Hypothalamus (tissue), 51 donors: Measurements from ENCODE around the gene PTPN2.
"Not testable (repeated sequence)": the region's sequence is repeated elsewhere in the genome, so short reads cannot be mapped to it uniquely, and the experiment has no call there.

Source experiments
- DNase-seq, 51 donors: peaks; one replicate each; lab custom pipeline; 2025; lab: John Stamatoyannopoulos, UW

PTPN2 gene

DNA sequence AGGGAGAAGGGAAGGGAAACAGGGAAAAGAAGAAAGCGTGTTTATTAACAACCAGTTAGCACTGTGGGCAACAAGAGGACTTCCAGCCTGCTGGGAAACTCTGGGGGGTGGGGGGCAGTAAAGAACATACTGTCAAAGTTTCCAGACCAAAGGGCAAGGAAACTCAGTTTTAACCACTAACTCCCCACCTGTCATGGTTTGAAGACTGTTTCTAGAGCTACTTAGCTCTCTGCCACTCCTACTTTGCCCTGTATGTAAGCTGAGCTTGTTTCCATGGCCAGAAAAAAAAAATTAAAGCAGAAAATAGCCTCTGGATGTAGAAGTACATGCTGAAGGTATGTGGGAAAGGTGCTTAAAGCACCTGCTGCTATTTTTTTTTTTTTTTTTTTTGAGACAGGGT lies 11.0 kb upstream of the PTPN2 start:
- no peak for DNase-seq

DNA sequence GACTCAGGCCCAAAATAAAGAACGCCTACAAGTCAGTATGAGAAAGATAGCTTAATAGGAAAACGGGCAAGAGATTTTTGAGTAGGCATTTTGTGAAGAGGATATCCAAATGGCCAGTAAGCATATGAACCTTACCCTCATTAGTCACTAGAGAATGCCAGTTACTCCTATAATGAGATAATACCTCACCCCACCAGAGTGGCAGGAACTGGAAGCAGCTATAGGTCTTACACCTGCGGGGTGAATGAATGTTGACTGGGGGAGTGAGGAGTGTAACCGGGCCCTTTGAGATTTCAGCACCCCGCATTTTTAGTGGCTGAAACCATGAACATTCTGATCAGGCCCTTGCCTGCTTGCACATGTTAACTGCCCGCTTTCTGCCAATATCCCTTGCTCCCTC lies 7.5 kb upstream of the PTPN2 start:
- DNase-seq, result no peak

DNA sequence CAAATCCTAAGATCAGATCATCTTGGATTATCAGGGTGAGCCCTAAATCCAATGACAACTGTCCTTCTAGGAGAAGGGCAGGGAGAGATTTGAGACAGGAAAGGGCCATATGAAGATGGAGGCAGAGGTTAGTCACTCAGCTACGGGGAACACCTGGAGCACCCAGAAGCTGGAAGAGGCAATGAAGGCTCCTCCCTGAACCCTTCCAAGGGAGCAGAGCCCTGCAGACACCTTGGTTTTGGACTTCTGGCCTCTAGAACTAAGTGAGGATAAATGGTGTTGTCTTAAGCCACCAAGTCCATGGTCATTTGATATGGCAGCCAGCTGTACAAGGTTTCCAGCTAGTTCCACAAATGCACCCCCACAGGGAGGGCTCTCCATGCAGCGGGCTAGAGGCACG lies 6.9 kb upstream of the PTPN2 start:
- DNase-seq, result no peak

DNA sequence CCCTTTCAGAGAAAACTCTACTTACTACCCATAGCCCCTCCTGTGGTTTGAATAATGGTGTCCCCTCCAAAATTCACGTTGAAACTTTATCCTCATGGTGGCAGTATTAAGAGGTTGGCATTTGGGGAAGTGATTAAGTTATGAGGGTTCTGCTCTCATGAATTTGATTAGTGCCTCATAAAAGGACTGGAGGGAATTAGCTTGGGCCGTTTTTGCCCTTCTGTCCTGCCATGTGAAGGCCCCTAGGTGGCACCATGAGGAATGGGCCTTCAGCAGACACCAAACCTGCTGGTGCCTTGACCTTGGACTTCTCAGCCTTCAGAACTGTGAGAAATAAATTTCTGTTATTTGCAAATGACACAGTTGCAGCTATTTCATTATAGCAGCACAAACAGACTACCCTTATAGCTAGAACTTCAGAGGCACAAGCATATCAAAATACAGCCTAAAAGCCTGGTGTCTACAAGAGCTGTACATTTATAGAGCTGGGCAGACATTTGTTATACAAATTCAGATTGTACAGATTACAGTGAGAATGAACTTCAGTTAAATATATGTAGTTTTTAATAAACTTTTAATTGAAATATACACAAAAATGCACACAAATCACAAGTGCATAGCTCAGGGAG lies 2.6 kb upstream of the PTPN2 start:
- no peak for DNase-seq

DNA sequence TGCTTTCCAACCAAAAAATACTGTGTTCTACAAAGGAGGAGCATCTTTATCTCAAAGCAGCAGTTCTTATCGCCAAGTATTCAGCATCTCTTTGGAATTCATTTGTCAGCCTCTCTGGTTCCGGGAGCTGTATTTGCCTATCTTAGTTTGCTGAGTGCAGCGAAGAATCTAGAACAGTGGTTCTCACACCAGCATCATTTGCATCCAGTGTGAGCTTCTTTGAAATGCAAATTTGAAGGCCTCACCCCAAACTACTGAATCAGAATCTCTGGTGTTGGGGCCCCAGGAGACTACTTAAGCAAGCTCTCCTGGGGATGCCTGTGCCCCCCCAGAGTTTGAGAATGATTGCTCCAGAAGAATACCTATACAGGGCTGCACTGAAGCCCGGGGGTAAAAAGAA lies 1.5 kb upstream of the PTPN2 start:
- DNase-seq, result no peak

DNA sequence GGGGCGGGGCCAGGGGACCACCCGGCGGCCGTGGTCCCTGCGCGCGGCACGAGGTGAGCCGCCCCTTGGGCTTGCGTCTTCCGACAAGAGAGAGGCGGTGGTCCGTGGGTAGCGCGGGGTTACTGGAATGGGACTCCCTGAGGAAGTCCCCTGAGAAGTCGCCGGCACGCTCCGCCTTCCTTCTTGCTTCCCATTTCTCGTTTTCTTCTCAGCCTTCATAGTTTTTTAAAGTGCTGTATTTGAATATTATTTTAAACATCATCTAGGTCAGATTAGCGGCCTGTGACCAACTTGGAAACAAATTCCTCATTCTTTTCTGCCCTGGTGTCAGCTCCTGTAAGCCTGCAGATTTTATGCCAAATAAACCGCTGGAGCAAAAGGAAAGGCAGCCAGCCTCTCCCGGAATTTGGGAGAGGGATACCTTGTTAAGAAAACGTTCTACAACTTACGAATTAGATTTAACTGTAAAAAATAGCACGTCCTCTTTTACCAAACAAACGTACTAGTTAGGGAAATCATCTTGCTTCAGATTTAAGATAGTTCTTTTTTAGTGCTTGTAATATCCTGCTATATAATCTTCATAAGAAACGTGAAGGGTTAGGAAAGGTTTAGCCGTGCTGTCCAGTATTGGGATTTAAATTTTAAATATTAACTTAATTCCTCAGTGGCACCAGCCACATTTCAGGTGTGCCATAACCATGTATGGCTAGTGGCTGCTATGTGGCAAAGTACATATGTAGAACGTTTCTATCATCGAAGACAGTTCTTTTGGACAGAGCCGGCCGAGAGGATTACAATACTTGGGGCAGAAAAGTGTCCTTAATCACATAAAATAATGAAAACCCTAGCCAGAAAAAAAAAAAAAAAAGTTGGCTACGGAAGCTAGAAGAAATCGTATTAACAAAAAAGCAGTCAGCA lies 628 bp upstream of the PTPN2 start:
- DNase-seq, result peak in 2 of 51 donors; percentile 32 to 41

DNA sequence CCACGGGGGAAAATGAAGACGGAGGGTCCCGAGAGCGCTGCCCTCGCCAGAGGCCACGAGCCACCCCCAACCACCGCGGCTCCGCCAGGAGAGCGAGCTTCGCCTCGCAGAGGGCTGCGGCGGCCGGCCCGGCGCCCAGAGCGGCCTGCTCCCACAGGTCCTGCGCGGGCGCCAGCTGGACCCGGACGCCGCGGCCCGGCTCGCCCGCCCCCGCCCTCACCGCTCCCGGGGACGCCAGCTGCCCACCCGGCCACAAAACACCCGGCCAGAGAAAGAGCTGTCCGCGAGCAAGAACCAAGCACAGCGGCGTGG lies 709 bp downstream of the PTPN2 start:
- DNase-seq, result peak in 6 of 51 donors; percentile 30 to 64 (median 50)

DNA sequence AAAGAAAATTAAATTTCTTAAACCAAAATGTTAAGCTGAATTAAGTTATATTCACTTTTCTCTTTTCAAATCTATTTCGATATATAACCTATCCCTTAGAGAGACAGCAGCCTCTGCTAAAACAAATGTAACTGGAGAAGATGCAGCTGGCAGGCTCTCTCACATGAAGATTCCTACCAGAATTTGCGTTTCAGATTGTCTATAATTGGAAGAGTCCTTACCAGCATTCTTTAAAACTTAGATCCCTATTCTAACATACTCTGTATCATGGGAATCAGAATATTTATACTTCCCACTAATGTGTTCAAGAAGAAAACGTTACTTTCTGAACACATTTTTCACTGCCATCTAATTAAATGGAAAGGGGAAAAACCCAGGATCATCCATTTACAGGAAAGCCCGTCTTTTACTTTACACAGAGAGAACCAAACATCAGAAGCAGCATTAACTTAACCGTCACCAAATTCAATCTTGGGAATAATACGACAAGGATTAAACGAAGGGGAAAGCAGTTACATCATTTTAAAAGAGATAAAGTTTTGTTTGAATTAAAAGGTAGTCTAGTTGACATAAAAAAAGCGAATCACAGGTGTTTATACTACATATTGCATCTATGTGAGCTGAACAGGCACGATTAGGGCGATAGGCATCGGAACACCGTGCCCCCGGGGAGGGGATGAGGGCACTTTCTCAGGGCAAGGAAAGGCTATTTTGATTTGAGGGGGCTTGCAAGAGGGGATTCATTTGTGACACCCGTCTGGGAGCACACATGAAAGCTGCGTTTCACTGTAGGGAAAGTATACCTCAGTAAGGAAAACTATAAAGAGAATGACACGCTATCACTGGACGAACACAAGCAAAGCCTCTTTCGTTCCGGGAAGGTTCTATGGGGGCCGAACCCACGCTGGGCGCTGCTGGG lies 1.3 kb downstream of the PTPN2 start:
- DNase-seq, result peak in 2 of 51 donors; percentile 29 to 43

DNA sequence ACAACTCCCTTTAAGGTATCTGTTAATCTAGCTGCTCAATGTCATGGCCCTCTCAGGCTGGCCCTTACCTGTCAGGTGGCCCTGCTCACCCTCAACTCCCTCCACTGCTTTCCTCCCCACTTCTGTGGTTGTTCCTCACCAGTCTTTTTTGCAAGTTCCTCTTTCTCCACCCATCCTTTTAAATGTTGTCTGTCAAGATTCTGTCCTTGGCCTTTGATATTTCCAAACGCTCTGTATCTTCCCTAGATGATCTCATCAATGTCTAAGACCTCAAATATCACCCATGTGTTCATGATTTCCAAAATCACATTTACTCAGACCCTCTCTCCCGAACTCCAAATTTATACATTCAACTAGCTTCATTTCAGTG lies 3.5 kb downstream of the PTPN2 start:
- DNase-seq, result no peak

DNA sequence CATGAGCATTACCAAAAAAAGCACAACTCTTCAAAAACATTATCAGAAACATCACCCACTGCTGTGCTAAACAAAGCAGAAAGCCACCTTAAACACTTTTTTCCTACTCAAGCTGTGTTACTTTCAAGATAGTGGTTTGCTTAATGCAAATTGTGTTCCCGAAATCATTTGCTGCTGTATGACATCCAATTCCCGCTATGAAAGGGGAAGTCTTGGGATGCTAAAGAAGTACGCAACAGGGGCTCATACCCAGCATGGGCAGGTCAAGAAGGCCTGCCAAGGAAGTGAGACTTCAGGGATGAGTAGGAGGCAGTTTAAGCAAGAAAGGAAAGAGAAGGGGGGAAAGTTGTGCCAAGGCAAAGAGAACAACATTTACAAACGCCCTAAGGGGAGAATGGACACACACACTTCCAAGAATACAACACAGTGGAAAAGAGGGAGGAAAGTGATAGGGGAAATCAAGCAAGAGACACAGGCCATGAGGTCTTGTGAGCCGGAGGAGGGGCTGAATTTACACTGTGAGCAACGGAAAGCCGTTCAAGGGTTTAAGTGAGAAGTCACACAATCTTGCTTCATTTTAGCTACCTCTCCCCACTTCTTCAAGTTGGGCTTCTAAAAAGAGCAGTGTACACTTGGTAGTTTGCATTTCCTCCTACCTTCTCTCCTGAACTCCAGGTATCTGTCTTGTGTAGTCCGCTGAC lies 4.0 kb downstream of the PTPN2 start:
- DNase-seq, result peak in 1 of 51 donors; percentile 8

DNA sequence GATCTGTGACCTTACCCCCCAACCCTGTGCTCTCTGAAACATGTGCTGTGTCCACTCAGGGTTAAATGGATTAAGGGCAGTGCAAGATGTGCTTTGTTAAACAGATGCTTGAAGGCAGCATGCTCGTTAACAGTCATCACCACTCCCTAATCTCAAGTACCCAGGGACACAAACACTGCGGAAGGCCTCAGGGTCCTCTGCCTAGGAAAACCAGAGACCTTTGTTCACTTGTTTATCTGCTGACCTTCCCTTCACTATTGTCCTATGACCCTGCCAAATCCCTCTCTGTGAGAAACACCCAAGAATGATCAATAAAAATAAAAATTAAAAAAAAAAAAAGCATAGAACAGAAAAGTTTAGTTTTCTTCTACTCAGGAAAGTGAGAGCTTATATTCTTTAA lies 9.0 kb downstream of the PTPN2 start:
- DNase-seq, result not testable (repeated sequence)

DNA sequence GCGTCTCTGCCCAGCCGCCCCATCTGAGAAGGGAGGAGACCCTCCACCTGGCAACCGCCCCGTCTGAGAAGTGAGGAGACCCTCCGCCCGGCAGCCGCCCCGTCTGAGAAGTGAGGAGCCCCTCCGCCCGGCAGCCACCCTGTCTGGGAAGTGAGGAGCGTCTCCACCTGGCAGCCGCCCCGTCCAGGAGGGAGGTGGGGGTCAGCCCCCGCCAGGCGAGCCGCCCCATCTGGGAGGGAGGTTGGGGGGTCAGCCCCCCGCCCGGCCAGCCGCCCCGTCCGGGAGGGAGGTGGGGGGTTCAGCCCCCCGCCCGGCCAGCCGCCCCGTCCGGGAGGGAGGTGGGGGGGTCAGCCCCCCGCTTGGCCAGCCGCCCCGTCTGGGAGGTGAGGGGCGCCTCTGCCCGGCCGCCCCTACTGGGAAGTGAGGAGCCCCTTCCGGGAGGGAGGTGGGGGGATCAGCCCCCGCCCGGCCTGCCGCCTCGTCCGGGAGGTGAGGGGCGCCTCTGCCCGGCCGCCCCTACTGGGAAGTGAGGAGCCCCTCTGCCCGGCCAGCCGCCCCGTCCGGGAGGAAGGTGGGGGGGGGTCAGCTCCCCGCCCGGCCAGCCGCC lies 10.0 kb downstream of the PTPN2 start:
- not testable (repeated sequence) for DNase-seq

DNA sequence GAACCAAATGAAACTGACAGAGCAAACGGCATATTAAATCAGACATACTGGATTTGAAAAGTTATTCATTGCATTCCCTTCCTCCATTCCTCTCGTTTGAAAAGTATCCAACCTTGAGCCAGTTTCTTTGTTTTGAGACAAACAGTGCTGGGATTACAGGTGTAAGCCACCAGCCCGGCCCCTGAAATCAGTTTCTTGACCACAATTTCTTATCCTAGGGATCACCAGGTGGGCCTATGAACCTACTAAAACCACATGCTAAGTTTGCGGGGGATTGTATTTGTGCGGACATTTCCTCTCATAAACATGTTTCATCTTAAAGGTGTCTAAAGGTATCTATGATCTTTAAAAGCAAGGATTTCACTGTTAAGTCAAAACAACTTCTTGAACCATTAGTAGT lies 11.6 kb downstream of the PTPN2 start:
- no peak for DNase-seq

DNA sequence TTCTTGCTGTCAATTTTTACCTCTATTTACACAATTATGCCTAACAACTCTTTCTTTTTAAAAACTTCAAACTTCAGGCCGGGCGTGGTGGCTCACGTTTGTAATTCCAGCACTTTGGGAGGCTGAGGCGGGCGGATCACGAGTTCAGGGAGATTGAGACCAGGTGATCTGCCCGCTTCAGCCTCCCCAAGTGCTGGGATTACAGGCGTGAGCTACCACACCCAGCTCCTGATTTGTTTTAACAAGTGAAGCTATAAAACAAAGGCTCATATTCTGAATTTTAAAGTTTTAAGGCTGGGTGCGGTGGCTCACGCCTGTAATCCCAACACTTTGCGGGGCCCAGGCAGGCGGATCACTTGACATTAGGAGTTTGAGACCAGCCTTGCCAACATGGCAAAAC lies 15.5 kb downstream of the PTPN2 start:
- DNase-seq, result no peak

DNA sequence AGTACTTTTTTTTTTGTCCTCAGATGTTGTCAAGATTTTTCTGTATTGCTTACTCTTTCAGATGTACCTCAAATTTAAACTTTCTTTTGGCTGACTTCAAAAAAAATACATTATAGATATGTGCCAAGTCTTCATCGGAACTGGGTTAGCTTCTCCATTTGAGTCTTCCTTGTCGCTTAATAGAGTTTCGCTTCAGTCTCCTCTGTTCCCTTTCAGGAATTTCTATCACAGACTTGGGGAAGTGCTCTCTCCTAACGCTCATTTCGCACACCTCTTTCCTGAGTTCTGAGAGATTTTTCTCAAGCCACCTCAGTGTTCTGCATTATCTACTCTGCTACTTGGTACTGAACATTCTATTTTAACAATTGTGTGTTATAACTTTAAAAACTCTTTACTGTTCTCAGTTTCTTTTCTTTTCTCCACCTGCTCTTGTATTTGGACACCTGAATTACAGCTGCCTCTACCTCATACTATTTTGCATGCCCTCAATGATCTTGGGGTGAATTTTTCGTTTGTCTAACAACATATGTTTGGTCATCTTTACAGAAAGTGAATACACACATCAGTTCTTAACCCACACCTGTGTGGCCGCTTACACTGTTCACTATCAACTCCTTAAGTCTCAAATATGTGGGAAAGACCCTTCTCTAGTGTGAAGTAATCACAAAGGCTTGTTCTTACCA lies 16.5 kb downstream of the PTPN2 start:
- DNase-seq, result no peak

DNA sequence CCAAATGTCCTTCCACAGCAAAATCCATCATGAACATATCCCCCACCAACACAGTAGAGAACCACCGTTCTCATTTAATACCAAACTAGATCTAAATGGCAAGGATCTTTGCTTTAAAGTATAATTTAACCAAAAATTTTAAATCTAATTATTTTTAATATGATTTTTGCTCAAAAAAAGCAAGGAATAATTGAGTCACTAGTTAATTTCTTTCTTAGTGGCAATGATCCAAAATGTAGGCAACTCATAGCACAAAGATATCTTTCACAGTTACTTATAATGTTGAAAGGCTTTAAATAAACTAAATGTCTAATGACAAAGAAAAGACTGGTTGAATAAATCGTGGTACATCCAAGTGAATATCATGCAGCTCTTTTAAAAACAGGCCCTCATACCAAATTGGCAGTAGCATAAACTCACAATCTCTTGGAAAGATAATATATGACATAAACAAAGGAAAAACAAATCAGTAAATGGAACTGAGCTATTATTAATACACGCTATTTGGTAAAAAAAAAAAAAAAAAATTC lies 20.3 kb downstream of the PTPN2 start:
- no peak for DNase-seq

DNA sequence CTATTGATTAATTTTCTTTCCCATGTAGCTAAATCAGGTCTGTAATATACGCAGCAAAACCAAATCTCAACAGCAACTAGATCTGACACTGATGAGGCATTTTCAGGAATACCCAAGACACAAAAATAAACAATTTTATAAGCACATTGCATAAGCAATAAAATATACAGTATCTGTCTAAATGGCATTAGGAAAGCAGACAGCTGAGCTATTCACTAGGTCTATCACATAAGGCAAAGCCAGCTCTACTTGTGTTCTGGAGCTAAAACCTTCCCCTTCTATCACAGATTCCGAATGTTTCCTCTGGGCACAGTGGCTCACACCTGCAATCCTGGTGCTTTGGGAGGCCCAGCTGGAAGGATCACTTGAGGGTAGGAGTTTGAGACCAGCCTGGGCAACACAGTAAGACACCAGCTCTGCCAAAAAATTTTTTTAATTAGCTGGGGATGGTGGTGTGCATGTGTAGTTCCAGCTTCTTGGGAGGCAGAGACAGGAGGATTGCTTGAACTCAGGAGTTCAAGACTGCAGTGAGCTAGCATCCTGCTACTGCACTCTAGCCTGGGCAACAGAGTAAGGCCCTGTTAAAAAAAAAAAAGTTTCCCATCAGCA lies 21.1 kb downstream of the PTPN2 start:
- DNase-seq, result no peak

DNA sequence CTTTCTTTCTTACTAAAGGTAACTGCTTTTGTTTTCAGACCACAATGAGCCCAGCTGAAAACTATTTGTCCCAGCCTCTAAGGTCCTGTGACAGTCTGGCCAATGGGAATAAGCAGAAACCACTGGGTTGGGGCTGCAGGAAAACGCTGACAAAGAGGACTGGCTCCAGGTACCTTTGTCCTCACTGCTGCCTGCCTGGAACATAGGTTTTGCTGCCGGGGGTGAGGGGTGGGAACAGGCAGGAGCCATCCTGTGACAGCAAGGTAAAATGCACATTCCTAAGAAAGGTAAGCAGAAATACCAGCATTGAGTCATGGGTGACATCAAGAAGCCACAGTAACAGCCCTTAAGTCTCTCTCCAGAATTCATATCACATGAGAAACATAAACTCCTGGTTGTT lies 21.6 kb downstream of the PTPN2 start:
- DNase-seq, result no peak

DNA sequence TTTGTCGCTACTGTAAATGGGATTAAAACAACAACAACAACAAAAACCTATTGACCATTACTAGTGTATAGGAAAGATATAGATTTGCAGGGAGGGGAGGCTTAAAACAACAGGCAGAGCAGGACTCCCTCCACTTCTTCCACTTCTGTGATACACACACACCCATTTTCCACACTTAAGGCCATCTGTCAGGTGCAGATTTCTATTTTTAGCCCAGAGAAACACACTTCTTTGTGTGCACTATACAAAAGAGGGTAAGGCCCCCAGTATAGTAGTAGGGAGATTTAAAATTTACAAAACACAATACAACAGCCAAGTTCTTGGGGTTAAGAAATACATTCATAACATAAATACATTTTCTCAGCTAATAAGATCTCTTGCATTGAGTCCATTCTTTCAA lies 22.4 kb downstream of the PTPN2 start:
- no peak for DNase-seq
